HTR-8/SVneo (cell line): ENCODE results near the gene RBAK.
A peak's percentile ranks its signal among the peaks of the same experiment; 100 is the strongest.
"Not testable (repeated sequence)": the region's sequence is repeated elsewhere in the genome, so short reads cannot be mapped to it uniquely, and the experiment has no call there.

Experiments
- DNase-seq: peaks from one replicate; pipeline ENCODE4 v3.0.0; 2011; ENCODE audit warnings: low spot score, mixed read lengths; ENCODE audit not compliant: insufficient read length
- FAIRE-seq: peaks from 2 replicates; lab custom pipeline; 2011; peaks lifted over from hg19 to GRCh38; lab: Jason Lieb, UNC

Gene RBAK

GRCh38 chr7:5045558-5046396, at the start of gene RBAK:
TSS of gene RBAK (plus strand) at chr7:5045860. CDS start at chr7:5048077, 2,217 bp downstream.
- peak; percentile 81 for FAIRE-seq

GRCh38 chr7:4996696-4997222, 48.9 kb upstream of the RBAK start:
- FAIRE-seq (no peak), DNase-seq (no peak)

More at GRCh38 chr7:5045558-5046396, at the start of gene RBAK:
- peak; percentile 98 for DNase-seq

- DNase-seq (no peak), FAIRE-seq (no peak)
Observed at GRCh38 chr7:4998244-4998643, 47.4 kb upstream of the RBAK start.

GRCh38 chr7:4998910-4999309, 46.8 kb upstream of the RBAK start:
- DNase-seq, result no peak
- FAIRE-seq, result no peak

GRCh38 chr7:4999369-4999950, 46.2 kb upstream of the RBAK start:
- DNase-seq (no peak), FAIRE-seq (no peak)

- FAIRE-seq (no peak), DNase-seq (no peak)
Observed at GRCh38 chr7:5001003-5001402, 44.7 kb upstream of the RBAK start.

- FAIRE-seq (peak; percentile 23), DNase-seq (no peak)
Observed at GRCh38 chr7:5001911-5002310, 43.7 kb upstream of the RBAK start.

- FAIRE-seq (no peak), DNase-seq (no peak)
Observed at GRCh38 chr7:5005066-5005465, 40.6 kb upstream of the RBAK start.

- FAIRE-seq (peak; percentile 78), DNase-seq (no peak)
Observed at GRCh38 chr7:5012985-5013384, 32.7 kb upstream of the RBAK start.

- DNase-seq, FAIRE-seq: not testable (repeated sequence)
Observed at GRCh38 chr7:5015936-5016335, 29.7 kb upstream of the RBAK start.

- not testable (repeated sequence) for FAIRE-seq, DNase-seq
Observed at GRCh38 chr7:5017626-5018025, 28.0 kb upstream of the RBAK start.

GRCh38 chr7:5020098-5020497, 25.6 kb upstream of the RBAK start:
- FAIRE-seq, result no peak
- DNase-seq, result no peak

GRCh38 chr7:5020976-5021550, 24.6 kb upstream of the RBAK start:
- DNase-seq, FAIRE-seq: not testable (repeated sequence)

GRCh38 chr7:5023626-5024025, 22.0 kb upstream of the RBAK start:
- DNase-seq, FAIRE-seq: not testable (repeated sequence)

GRCh38 chr7:5027796-5028410, 17.8 kb upstream of the RBAK start:
- FAIRE-seq, result not testable (repeated sequence)

GRCh38 chr7:5033186-5033585, 12.5 kb upstream of the RBAK start:
- not testable (repeated sequence) for DNase-seq, FAIRE-seq

More at GRCh38 chr7:5027796-5028410, 17.8 kb upstream of the RBAK start:
- not testable (repeated sequence) for DNase-seq

GRCh38 chr7:5035276-5035675, 10.4 kb upstream of the RBAK start:
- DNase-seq, result no peak
- no peak for FAIRE-seq

- FAIRE-seq (no peak), DNase-seq (no peak)
Observed at GRCh38 chr7:5036446-5036845, 9.2 kb upstream of the RBAK start.

- FAIRE-seq (no peak), DNase-seq (no peak)
Observed at GRCh38 chr7:5041047-5041446, 4.6 kb upstream of the RBAK start.

- DNase-seq (no peak), FAIRE-seq (no peak)
Observed at GRCh38 chr7:5043661-5044060, 2.0 kb upstream of the RBAK start.
